Measurements from ENCODE around the gene TMEM161B.
"Not testable (repeated sequence)": the region's sequence is repeated elsewhere in the genome, so short reads cannot be mapped to it uniquely, and the experiment has no call there.

TMEM161B gene

GRCh38 chr5:88268385-88269184, at the start of gene TMEM161B:
Gene TMEM161B (minus strand): TSS chr5:88268845. CDS start chr5:88268723, 122 bp downstream.
- DNase-seq = peak; percentile 92 to 93

DNA sequence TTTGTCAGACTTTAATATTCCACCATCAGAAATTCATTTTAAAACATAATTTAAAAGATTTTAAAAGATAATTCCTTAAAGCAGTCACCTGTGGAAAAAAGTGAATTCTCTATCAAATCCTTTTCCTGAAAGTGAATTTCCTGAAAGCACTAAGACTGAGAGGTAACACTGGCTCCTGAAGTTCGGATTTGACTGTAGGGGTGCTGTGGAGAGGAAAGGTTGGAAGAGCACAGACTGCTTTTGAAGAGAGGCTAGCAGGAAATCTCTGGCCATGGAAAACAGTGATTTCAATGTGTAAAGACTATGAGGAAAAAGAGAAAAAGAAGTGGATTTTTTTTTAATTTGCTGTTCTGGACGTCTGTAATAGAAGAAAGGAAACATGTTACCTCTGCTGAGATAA, 35.7 kb upstream of the TMEM161B start:
- no peak for DNase-seq

- no peak for DNase-seq
Observed at GRCh38 chr5:88298425-88298824, 29.8 kb upstream of the TMEM161B start.

- DNase-seq = no peak
Observed at GRCh38 chr5:88290801-88291200, 22.2 kb upstream of the TMEM161B start.

GRCh38 chr5:88288528-88289197, 20.0 kb upstream of the TMEM161B start:
- no peak for DNase-seq

DNA sequence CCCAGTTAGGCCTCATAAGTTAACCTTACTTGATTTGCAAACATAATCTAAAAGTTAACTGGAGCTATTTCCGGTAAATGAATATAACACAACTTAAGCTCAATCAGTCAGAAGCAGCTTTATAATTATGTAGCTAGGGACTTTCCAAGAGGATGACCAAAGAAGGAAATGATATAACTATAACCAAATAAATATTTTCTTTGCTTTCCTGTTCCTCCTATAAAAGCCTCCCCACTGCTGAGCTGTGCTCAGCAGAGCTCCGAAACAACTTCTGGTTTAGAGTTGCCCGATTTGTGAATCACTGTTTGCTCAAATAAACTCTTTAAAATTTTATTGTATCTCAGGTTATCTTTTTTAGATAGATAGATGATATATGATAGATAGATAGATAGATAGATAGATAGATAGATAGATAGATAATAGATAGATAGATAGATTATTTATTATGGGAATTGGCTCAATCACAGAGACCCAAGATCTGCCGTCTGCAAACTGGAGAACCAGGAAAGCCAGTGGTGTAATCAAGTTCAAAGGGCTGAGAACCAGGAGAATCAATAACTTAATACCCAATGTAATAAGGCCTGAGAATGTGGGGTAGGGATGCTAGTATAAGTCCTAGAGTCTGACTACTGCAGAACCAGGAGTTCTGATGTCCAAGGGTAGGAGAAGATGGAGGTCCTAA, 19.3 kb upstream of the TMEM161B start:
- DNase-seq = no peak

- no peak for DNase-seq
Observed at GRCh38 chr5:88287302-88287701, 18.7 kb upstream of the TMEM161B start.

- no peak for DNase-seq
Observed at GRCh38 chr5:88283690-88284089, 15.0 kb upstream of the TMEM161B start.

DNA sequence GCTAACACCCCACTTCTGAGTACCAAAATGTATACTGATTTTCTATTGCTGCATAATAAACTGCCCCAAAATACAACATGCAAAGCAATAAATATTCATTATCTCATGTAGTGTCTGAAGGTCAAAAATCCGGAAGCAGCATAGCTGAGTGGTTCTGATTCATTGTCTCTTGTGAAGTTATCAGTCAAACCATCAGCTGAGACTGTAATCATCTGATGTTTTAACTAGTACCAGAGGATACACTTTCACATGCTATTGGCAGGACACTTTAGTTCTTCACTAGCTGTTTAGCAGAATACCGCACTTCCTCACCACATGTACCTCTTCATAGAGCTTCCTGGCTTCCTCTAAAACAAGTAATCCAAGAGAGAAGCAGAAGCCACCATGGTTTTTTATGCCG, 12.7 kb upstream of the TMEM161B start:
- no peak for DNase-seq

- no peak for DNase-seq
Observed at GRCh38 chr5:88279584-88279983, 10.9 kb upstream of the TMEM161B start.

GRCh38 chr5:88276378-88276777, 7.7 kb upstream of the TMEM161B start:
- DNase-seq = no peak

GRCh38 chr5:88275581-88275980, 6.9 kb upstream of the TMEM161B start:
- no peak for DNase-seq

DNA sequence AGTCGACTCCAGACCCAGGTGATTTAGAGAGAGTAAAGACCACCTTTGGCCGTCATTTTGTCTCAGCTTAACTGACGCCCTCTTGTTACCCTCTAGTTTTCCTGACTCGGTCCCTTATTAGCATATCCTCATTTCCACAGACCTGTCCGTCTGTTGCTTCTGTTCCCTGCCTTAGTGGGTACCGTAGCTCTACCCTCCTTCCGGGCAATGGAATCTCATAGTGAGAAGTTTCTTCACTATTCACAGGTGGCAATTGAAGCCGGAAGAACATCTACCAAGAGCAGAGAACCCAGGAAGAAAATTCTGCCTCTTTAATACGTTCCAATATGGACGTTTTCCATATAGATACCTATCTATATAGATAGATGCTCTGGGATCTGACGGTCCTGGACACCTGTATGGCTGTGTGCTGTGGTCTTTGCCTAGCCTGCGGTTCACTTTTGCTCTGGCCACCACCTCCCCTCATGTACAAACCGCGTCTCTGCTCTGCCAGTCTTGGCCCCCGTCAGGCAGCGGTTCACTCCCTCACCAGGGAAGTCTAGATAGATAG, 652 bp upstream of the TMEM161B start:
- peak; percentile 6 to 24 for DNase-seq

DNA sequence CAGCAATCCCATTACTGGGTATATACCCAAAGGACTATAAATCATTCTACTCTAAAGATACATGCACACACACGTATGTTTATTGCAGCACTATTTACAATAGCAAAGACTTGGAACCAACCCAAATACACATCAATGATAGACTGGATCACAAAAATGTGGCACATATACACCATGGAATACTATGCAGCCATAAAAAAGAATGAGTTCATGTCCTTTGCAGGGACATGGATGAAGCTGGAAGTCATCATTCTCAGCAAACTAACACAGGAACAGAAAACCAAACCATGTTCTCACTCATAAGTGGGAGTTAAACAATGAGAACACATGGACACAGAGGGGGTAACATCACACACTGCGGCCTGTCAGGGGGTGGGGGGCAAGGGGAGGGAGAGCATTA, 4.1 kb downstream of the TMEM161B start:
- not testable (repeated sequence) for DNase-seq

GRCh38 chr5:88263349-88263748, 5.3 kb downstream of the TMEM161B start:
- DNase-seq = no peak

- no peak for DNase-seq
Observed at GRCh38 chr5:88262116-88262515, 6.5 kb downstream of the TMEM161B start.

GRCh38 chr5:88258636-88259035, 10.0 kb downstream of the TMEM161B start:
- no peak for DNase-seq

- DNase-seq = no peak
Observed at GRCh38 chr5:88256872-88257271, 11.8 kb downstream of the TMEM161B start.

GRCh38 chr5:88256037-88256436, 12.6 kb downstream of the TMEM161B start:
- no peak for DNase-seq

- DNase-seq = no peak
Observed at GRCh38 chr5:88254320-88254719, 14.3 kb downstream of the TMEM161B start.

- peak in 1 of 2 donors; percentile 25 for DNase-seq
Observed at GRCh38 chr5:88251048-88251711, 17.5 kb downstream of the TMEM161B start.

- no peak for DNase-seq
Observed at GRCh38 chr5:88250010-88250409, 18.6 kb downstream of the TMEM161B start.
